B cell (primary cell): ENCODE data around the gene MCHR1. TPM values are rescaled to one million over a fixed set of nuclear protein-coding genes. Genes with fewer than 3 reads are reported as not detected.
A peak's percentile ranks its signal among the peaks of the same experiment; 100 is the strongest.

Experiments used
- ATAC-seq: fragments of 200-7000 bp; cut with Tn5 transposase; one replicate; pipeline ENCODE4 v1.10.0; 2021; ENCODE audit warnings: low read depth, mild to moderate bottlenecking, moderate number of reproducible peaks, moderate library complexity
- CTCF ChIA-PET: fragments of 350-600 bp; sonication (Branson Sonifier 250); formaldehyde crosslinking; loops from one replicate; lab custom pipeline; 2021; ENCODE audit warnings: antibody characterized with exemption, inconsistent platforms; lab: Charles Lee
- POLR2A ChIA-PET: fragments of 350-600 bp; sonication (Branson Sonifier 250); formaldehyde crosslinking; loops from one replicate; lab custom pipeline; 2021; ENCODE audit warnings: antibody characterized with exemption; lab: Charles Lee
- DNase-seq: peaks from one replicate; pipeline ENCODE4 v3.0.0; 2013
- H2AFZ ChIP-seq: 2 replicates; pipeline ENCODE4 v1.6.1; 2012; ENCODE audit warnings: mild to moderate bottlenecking, low read depth, low read length; ENCODE audit not compliant: insufficient read depth, poor library complexity, severe bottlenecking
- H3K27ac ChIP-seq, 2 donors: 1 replicate in 1 of 2; 2 replicates in 1 of 2; pipeline ENCODE4 v1.5.1; 2012 to 2013; ENCODE audit warnings: low read length in 2 of 2, mild to moderate bottlenecking in 2 of 2, moderate library complexity in 1 of 2
- H3K27me3 ChIP-seq, 4 experiments: fragments of 200-600 bp in 1 of 4; sonication (generic) in 1 of 4; replicated peaks in 1 of 4; 1 replicate in 2 of 4; 2 replicates in 2 of 4; pipeline versions ENCODE4 v1.6.1 to v1.7.0; 2013 to 2016; ENCODE audit warnings: low read length in 3 of 4, mild to moderate bottlenecking in 2 of 4, mixed read lengths in 1 of 4, moderate library complexity in 1 of 4; ENCODE audit not compliant: insufficient read depth in 4 of 4, control insufficient read depth in 3 of 4; ENCODE audit errors: control extremely low read depth in 1 of 4
- H3K36me3 ChIP-seq, 2 experiments: replicated peaks in 1 of 2; 1 replicate in 1 of 2; 2 replicates in 1 of 2; pipeline versions ENCODE4 v1.6.1 to v1.7.1; 2013; ENCODE audit warnings: low read length in 1 of 2; ENCODE audit not compliant: insufficient read depth in 2 of 2, control insufficient read depth in 1 of 2; ENCODE audit errors: control extremely low read depth in 1 of 2, extremely low read depth in 1 of 2
- H3K4me1 ChIP-seq, 2 donors: fragments of 200-600 bp in 1 of 2; sonication (generic) in 1 of 2; 1 replicate in 1 of 2; 2 replicates in 1 of 2; pipeline versions ENCODE4 v1.5.1 to v1.6.1; 2013 to 2017; ENCODE audit warnings: low read length in 2 of 2; ENCODE audit not compliant: control insufficient read depth in 2 of 2, insufficient read depth in 2 of 2
- H3K4me2 ChIP-seq: replicated peaks from 2 replicates; pipeline ENCODE3; 2012; ENCODE audit warnings: mild to moderate bottlenecking, low read depth, low read length; ENCODE audit not compliant: poor library complexity, severe bottlenecking
- H3K4me3 ChIP-seq, 5 experiments: fragments of 200-600 bp in 1 of 5; sonication (generic) in 1 of 5; 1 replicate in 3 of 5; 2 replicates in 2 of 5; pipeline versions ENCODE4 v1.5.1 to v1.7.0; 2011 to 2016; ENCODE audit warnings: low read length in 4 of 5, mild to moderate bottlenecking in 4 of 5, low read depth in 2 of 5, control low read depth in 1 of 5, moderate library complexity in 1 of 5; ENCODE audit not compliant: insufficient read depth in 1 of 5; ENCODE audit errors: control extremely low read depth in 1 of 5, extremely low read depth in 1 of 5
- H3K79me2 ChIP-seq: fragments of 200-600 bp; sonication (generic); one replicate; pipeline ENCODE4 v1.6.0; 2016; ENCODE audit warnings: low read length; ENCODE audit not compliant: control insufficient read depth, insufficient read depth
- H3K9ac ChIP-seq: fragments of 200-600 bp; sonication (generic); 2 replicates; pipeline ENCODE4 v1.6.1; 2017; ENCODE audit warnings: mild to moderate bottlenecking, low read length, moderate library complexity
- H3K9me3 ChIP-seq, 3 donors: one replicate each; pipeline versions ENCODE4 v1.6.1 to v1.7.1; 2013; ENCODE audit warnings: low read length in 2 of 3; ENCODE audit not compliant: control insufficient read depth in 2 of 3, insufficient read depth in 1 of 3; ENCODE audit errors: control extremely low read depth in 1 of 3
- H4K20me1 ChIP-seq: 2 replicates; pipeline ENCODE4 v1.6.0; 2012; ENCODE audit warnings: mild to moderate bottlenecking, low read length; ENCODE audit not compliant: insufficient read depth, control insufficient read depth, poor library complexity, severe bottlenecking
- H3K27ac Mint-ChIP-seq: one replicate; pipeline ENCODE4 v1.8.0; 2021; ENCODE audit warnings: mixed read lengths
- H3K27me3 Mint-ChIP-seq: one replicate; pipeline ENCODE4 v1.8.0; 2021; ENCODE audit warnings: mixed read lengths
- H3K4me1 Mint-ChIP-seq: one replicate; pipeline ENCODE4 v1.8.0; 2021; ENCODE audit warnings: mixed read lengths
- H3K4me3 Mint-ChIP-seq: one replicate; pipeline ENCODE4 v1.8.0; 2021; ENCODE audit warnings: mixed read lengths
- H3K9me3 Mint-ChIP-seq: one replicate; pipeline ENCODE4 v1.8.0; 2022; ENCODE audit warnings: mixed read lengths; ENCODE audit not compliant: insufficient read depth
- EZH2 ChIP-seq: IDR thresholded peaks from 2 replicates; pipeline ENCODE4 v1.6.1; 2012; ENCODE audit warnings: borderline replicate concordance, low read depth, mild to moderate bottlenecking, moderate library complexity, low read length; ENCODE audit not compliant: insufficient read depth, poor library complexity, severe bottlenecking
- WGBS: methylation state at CpG from one replicate; pipeline ENCODE4 v1.1.5; 2013; ENCODE audit warnings: missing lambda C conversion rate; ENCODE audit not compliant: insufficient coverage; 5-methylcytosine and 5-hydroxymethylcytosine counted together
- intact Hi-C: fragments of 100-400 bp; cut with micrococcal nuclease; formaldehyde crosslinking; loops from one replicate; pipeline ENCODE4 v1.10.0; 2022
- polyA plus RNA-seq: library from polyadenylated mRNA; depleted of rRNA; stranded (reverse); fragments of >200 nt; gene quantifications from 2 replicates; pipeline ENCODE4 v1.2.3, GENCODE V29; 2012
- total RNA-seq, 2 donors: library from RNA; stranded (reverse); fragments of 120-200 nt in 1 of 2; gene quantifications; 1 replicate in 1 of 2; 2 replicates in 1 of 2; pipeline versions ENCODE4 v1.2.3 to v1.2.4, GENCODE V29; 2013 to 2022
- TF ChIP-seq, protein P1 (sequence below): fragments of 200-600 bp; IDR thresholded peaks from one replicate; pipeline ENCODE4 v1.8.0; 2022; ENCODE audit warnings: antibody characterized with exemption, mild to moderate bottlenecking

The MCHR1 gene
- total and polyA plus RNA-seq, 2 donors (not counting 1 experiment from before 2014, with no cell fraction given) = not detected

GRCh38 chr22:40635043-40635939 is 44.0 kb upstream of the MCHR1 start:
- H3K27ac Mint-ChIP-seq = peak overlapping the region; percentile 71
- peak overlapping the region in 1 of 2 donors; percentile 92 for H3K27ac ChIP-seq
- peak overlapping the region; percentile 78 to 99 (median 92) for H3K4me3 ChIP-seq
- H3K27me3 ChIP-seq = no peaks in the 10 kb centered on the region
- peaks cover 36% of the 10 kb centered on the region for H4K20me1 ChIP-seq
- H2AFZ ChIP-seq = peak overlapping the region; percentile 98
- WGBS = 63% methylated on average over 14 of the region's 21 CpGs
- no peak for TF ChIP-seq EZH2
- TF ChIP-seq, protein P1, sequence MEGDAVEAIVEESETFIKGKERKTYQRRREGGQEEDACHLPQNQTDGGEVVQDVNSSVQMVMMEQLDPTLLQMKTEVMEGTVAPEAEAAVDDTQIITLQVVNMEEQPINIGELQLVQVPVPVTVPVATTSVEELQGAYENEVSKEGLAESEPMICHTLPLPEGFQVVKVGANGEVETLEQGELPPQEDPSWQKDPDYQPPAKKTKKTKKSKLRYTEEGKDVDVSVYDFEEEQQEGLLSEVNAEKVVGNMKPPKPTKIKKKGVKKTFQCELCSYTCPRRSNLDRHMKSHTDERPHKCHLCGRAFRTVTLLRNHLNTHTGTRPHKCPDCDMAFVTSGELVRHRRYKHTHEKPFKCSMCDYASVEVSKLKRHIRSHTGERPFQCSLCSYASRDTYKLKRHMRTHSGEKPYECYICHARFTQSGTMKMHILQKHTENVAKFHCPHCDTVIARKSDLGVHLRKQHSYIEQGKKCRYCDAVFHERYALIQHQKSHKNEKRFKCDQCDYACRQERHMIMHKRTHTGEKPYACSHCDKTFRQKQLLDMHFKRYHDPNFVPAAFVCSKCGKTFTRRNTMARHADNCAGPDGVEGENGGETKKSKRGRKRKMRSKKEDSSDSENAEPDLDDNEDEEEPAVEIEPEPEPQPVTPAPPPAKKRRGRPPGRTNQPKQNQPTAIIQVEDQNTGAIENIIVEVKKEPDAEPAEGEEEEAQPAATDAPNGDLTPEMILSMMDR = no peak
- no peak for ATAC-seq
- H3K79me2 ChIP-seq = peaks cover 60% of the 10 kb centered on the region
- no peak for DNase-seq
- no peaks in the 10 kb centered on the region for H3K9me3 Mint-ChIP-seq
- peaks cover 24 to 30% of the 10 kb centered on the region in 2 donors for H3K4me1 ChIP-seq
- intact Hi-C loops = no loop called here
- H3K9me3 ChIP-seq = no peaks in the 10 kb centered on the region
- H3K4me1 Mint-ChIP-seq = peaks cover 46% of the 10 kb centered on the region
- POLR2A ChIA-PET = interaction anchor here (0.7 kb wide), 1 partner anchor 285 kb away, joined by 3 read pairs; no protein-coding TSS in a partner anchor
- CTCF ChIA-PET = interaction anchor here (1.8 to 7.3 kb wide), 3 partner anchors 10 to 199 kb away, joined by 4 to 48 read pairs (median 14); no protein-coding TSS in a partner anchor
- no peaks in the 10 kb centered on the region for H3K27me3 Mint-ChIP-seq
- H3K36me3 ChIP-seq = no peaks in the 10 kb centered on the region
- peak overlapping the region; percentile 90 for H3K4me2 ChIP-seq
- H3K4me3 Mint-ChIP-seq = peak overlapping the region; percentile 98
- peak overlapping the region; percentile 93 for H3K9ac ChIP-seq
